Measurements from ENCODE around the gene NRSN2. TPM values are rescaled to one million over a fixed set of nuclear protein-coding genes. Genes with fewer than 3 reads are reported as not detected.

NRSN2 gene
- total RNA-seq, 1 donor from 2014 or later, result 47.3 TPM

GRCh38 chr20:378961-379336 is 32.0 kb downstream of the NRSN2 start:
- peak overlapping the region; percentile 52 for H3K27ac Mint-ChIP-seq (ENCODE audit: unreplicated experiment)
- no peak for DNase-seq (ENCODE audit: extremely low spot score, unreplicated experiment)
- peaks cover 9% of the 10 kb centered on the region for H3K4me1 Mint-ChIP-seq (ENCODE audit: unreplicated experiment)
- no peak overlapping the region for H3K4me3 Mint-ChIP-seq (ENCODE audit: unreplicated experiment)
- H3K27me3 Mint-ChIP-seq (ENCODE audit: unreplicated experiment), result no peaks in the 10 kb centered on the region
- no peaks in the 10 kb centered on the region for H3K9me3 Mint-ChIP-seq (ENCODE audit: unreplicated experiment)
- H3K36me3 Mint-ChIP-seq (ENCODE audit: unreplicated experiment), result no peaks in the 10 kb centered on the region
- no peak for TF ChIP-seq CTCF (IDR thresholded peaks at IDR 0.05)

GRCh38 chr20:380763-381580 is 34.1 kb downstream of the NRSN2 start:
- H3K9me3 Mint-ChIP-seq (ENCODE audit: unreplicated experiment), result no peaks in the 10 kb centered on the region
- peaks cover 4% of the 10 kb centered on the region for H3K36me3 Mint-ChIP-seq (ENCODE audit: unreplicated experiment)
- H3K4me3 Mint-ChIP-seq (ENCODE audit: unreplicated experiment), result peak overlapping the region; percentile 83
- DNase-seq (ENCODE audit: extremely low spot score, unreplicated experiment), result peak; percentile 94
- H3K4me1 Mint-ChIP-seq (ENCODE audit: unreplicated experiment), result peaks cover 11% of the 10 kb centered on the region
- peak overlapping the region; percentile 97 for H3K27ac Mint-ChIP-seq (ENCODE audit: unreplicated experiment)
- H3K27me3 Mint-ChIP-seq (ENCODE audit: unreplicated experiment), result no peaks in the 10 kb centered on the region
- TF ChIP-seq CTCF (IDR thresholded peaks at IDR 0.05), result no peak

GRCh38 chr20:381581-382290 is 34.8 kb downstream of the NRSN2 start:
- Mint-ChIP-seq H3K9me3 (ENCODE audit: unreplicated experiment) (no peaks in the 10 kb centered on the region), H3K4me1 (ENCODE audit: unreplicated experiment) (peaks cover 13% of the 10 kb centered on the region), H3K27me3 (ENCODE audit: unreplicated experiment) (no peaks in the 10 kb centered on the region), H3K4me3 (ENCODE audit: unreplicated experiment) (peak overlapping the region; percentile 77), H3K36me3 (ENCODE audit: unreplicated experiment) (peaks cover 6% of the 10 kb centered on the region), H3K27ac (ENCODE audit: unreplicated experiment) (peak overlapping the region; percentile 78)
- DNase-seq (ENCODE audit: extremely low spot score, unreplicated experiment), result peak; percentile 89
- TF ChIP-seq CTCF (IDR thresholded peaks at IDR 0.05), result no peak

GRCh38 chr20:382291-383115 is 35.6 kb downstream of the NRSN2 start:
- H3K27ac Mint-ChIP-seq (ENCODE audit: unreplicated experiment), result peak overlapping the region; percentile 75
- H3K4me1 Mint-ChIP-seq (ENCODE audit: unreplicated experiment), result peaks cover 13% of the 10 kb centered on the region
- DNase-seq (ENCODE audit: extremely low spot score, unreplicated experiment), result no peak
- H3K4me3 Mint-ChIP-seq (ENCODE audit: unreplicated experiment), result peak overlapping the region; percentile 77
- TF ChIP-seq CTCF (IDR thresholded peaks at IDR 0.05), result no peak
- peaks cover 7% of the 10 kb centered on the region for H3K36me3 Mint-ChIP-seq (ENCODE audit: unreplicated experiment)
- H3K9me3 Mint-ChIP-seq (ENCODE audit: unreplicated experiment), result no peaks in the 10 kb centered on the region
- no peaks in the 10 kb centered on the region for H3K27me3 Mint-ChIP-seq (ENCODE audit: unreplicated experiment)
